SK-N-SH (cell line): Measurements from ENCODE around the gene PDE4D.

Experiments
- CTCF ChIP-seq: fragments of 200-600 bp; sonication (generic); IDR thresholded peaks from 2 replicates; pipeline ENCODE4 v1.6.1; 2017; ENCODE audit warnings: antibody characterized with exemption, mild to moderate bottlenecking, moderate library complexity
- JUND ChIP-seq: IDR thresholded peaks from 2 replicates; pipeline ENCODE4 v1.4.0; 2012
- YY1 ChIP-seq: IDR thresholded peaks from 2 replicates; pipeline ENCODE4 v1.4.0; 2012; ENCODE audit warnings: low read depth, mild to moderate bottlenecking
- ZBTB33 ChIP-seq: IDR thresholded peaks from 2 replicates; pipeline ENCODE4 v1.4.0; 2012; ENCODE audit warnings: low read depth, borderline replicate concordance

GRCh38 chr5:59198832-59199231 lies 694.7 kb downstream of the PDE4D start:
- TF ChIP-seq YY1 (no peak), CTCF (no peak), ZBTB33 (no peak), JUND (no peak)
